HG02571 (cell line): ENCODE measurements around the gene ASIC4.

Experiments used
- ATAC-seq: cut with Tn5 transposase; IDR thresholded peaks from one replicate; pipeline ENCODE4 v1.9.1; 2021; ENCODE audit warnings: mild to moderate bottlenecking, moderate library complexity; ENCODE audit not compliant: unreplicated experiment

The ASIC4 gene, protein sequence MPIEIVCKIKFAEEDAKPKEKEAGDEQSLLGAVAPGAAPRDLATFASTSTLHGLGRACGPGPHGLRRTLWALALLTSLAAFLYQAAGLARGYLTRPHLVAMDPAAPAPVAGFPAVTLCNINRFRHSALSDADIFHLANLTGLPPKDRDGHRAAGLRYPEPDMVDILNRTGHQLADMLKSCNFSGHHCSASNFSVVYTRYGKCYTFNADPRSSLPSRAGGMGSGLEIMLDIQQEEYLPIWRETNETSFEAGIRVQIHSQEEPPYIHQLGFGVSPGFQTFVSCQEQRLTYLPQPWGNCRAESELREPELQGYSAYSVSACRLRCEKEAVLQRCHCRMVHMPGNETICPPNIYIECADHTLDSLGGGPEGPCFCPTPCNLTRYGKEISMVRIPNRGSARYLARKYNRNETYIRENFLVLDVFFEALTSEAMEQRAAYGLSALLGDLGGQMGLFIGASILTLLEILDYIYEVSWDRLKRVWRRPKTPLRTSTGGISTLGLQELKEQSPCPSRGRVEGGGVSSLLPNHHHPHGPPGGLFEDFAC

DNA sequence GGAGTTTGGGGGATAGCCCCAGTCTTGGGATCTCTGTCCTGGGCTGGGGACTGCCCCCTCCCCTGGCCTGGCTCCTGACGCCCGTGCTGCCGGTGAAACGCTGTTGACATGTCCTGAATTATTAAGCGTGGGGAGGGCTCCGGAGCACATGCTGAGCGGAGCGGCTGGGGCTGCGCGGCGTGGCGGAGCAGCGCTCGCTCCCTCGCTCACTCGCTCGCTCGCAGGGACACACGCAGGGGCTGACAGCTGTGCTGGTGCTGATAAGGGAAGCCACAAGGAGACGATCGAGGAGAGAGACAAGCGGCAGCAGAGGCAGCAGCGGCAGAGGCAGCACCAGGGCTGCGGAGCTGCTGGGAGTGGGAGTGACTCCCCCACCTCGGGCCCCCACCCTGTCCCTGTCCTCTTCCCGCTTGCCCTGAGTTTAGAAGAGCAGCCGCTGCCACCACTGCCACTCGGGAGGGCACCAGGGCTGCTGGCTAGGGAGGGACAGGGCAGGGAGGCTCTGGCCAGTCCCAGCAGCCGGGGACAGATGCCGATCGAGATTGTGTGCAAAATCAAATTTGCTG, at the start of gene ASIC4:
ASIC4 (plus strand) TSS at position 287 of the 566 bp plus-strand sequence; CDS start at position 530, 243 bp downstream.
- ATAC-seq = no peak

DNA sequence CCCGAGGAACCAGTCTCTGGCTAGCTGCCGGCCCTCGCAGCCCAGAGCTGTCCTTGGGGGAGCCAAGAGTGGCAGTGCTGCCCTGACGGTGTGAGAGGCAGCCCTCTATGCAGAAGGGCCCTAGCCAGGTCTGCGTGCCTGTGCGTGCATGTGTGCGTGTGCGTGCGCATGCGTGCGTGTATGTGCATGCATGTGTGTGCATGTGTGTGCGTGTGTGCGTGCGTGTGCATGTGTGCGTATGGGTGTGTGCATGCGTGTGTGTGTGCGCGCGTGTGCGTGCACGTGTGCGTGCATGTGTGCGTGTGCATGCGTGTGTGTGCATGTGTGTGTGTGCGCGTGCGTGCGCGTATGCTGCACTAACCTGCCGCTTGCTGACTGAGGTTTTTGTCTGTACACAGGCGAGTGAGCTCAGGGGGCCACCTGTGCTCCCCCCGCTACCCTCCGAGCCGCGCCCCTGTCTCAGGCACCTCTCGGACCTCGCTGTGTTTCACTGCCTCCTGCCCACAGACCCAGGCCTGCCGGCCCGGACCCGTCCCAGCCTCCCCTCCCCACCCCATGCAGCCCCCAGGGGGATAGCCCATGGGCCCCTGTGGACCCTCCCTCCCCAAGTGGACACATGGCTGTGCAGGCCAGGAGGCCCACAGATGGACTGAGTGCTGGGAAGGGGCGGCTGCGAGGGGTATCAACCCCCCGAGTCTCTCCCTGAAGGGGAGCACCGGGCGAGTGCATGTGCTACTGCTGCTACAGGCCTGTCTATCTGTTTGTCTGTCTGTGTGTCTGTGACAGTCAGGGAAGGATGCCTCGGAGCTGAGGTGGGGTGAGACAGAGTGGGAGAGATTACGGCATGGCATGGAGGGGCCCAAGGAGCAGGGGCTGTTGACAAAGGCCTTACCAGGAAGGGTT, 48.4 kb upstream of the ASIC4 start:
- no peak for ATAC-seq

DNA sequence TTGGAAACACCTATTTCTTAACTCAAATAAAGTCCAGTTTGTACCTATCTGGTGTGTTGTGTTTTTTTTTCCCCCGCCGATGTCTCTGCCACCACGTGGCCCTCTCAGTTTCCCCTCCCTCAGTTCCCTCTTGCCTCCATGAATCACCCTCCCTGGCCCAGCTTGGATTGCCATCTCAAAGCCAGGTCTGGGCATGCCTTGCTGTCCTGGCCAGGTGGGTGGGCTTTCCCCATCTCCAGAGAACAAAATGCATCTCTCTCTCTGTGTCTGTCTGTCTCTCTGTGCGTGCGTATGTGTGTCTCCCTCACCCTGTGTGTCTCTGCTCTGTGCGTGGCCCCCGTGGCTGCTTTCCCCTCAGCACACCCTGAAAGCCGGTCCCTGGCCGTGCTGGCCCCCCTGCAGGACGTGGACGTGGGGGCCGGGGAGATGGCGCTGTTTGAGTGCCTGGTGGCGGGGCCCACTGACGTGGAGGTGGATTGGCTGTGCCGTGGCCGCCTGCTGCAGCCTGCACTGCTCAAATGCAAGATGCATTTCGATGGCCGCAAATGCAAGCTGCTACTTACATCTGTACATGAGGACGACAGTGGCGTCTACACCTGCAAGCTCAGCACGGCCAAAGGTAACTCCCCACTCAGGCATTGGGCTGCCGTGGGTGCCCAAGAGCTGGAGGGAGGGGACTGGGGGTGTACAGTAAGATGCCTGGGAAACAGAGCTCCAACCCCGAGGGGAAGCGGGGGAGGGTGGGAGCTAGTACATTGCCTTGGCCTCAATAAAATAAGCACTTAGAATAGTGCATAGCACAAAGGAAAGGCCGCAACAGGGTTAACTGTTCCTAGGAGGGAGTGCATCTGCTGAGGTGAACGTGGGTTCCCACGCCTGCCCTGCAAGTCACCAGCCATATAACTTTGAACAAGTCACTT, 47.2 kb upstream of the ASIC4 start:
- ATAC-seq = no peak

DNA sequence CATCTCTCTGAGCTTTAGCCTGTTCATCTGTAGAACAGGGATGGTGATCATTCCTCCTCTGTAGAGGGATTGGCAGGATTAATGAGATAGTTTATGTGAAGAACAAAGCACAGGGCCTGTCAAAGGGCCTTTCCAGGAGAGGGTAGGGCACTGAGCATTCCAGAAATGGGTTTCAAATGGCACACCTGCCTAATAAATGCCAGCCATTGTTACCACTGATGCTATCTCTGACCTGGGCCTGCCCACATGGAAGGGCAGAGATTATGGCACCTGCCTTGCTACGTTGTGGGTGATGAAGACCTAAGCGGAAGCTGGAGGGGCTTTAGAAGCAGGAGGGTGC, 46.6 kb upstream of the ASIC4 start:
- no peak for ATAC-seq

DNA sequence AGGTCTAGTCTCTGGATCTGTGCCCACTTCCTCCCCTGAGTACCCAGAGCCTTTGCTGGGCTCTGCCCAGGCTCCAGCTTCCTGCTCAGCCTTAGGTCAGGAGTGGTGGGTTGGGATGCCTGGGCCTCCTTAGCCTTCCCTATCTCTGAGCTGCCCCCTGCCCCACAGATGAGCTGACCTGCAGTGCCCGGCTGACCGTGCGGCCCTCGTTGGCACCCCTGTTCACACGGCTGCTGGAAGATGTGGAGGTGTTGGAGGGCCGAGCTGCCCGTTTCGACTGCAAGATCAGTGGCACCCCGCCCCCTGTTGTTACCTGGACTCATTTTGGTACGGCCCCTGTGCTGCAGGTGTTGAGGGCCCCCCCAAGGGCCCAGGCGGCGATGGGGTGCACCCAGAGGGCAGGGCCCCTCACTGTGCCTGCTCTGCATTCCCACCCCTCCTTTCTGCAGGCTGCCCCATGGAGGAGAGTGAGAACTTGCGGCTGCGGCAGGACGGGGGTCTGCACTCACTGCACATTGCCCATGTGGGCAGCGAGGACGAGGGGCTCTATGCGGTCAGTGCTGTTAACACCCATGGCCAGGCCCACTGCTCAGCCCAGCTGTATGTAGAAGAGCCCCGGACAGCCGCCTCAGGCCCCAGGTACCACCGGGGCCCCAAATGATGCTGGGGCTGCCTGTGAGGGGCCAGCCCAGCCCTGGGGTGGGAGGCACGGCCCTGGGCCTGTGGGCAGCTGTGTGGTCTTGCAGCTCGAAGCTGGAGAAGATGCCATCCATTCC, 45.7 kb upstream of the ASIC4 start:
- ATAC-seq = no peak

DNA sequence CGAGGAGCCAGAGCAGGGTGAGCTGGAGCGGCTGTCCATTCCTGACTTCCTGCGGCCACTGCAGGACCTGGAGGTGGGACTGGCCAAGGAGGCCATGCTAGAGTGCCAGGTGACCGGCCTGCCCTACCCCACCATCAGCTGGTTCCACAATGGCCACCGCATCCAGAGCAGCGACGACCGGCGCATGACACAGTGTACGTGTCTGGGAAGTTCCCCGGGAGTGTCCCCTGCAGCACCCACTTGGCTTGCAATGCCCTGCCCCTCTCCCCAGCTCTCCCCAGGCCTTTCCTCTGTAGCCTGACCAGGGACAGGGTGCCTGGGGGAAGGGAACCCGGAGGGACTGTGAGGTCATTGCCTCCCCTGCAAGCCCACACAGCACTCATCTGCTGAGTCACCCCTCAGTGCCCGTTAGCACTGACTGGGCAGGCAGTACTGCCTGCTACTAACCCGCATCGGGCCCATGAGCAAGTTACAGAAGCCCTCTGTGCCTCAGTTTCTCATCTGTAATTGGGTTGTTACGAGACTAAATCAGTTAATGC, 45.0 kb upstream of the ASIC4 start:
- ATAC-seq = no peak

DNA sequence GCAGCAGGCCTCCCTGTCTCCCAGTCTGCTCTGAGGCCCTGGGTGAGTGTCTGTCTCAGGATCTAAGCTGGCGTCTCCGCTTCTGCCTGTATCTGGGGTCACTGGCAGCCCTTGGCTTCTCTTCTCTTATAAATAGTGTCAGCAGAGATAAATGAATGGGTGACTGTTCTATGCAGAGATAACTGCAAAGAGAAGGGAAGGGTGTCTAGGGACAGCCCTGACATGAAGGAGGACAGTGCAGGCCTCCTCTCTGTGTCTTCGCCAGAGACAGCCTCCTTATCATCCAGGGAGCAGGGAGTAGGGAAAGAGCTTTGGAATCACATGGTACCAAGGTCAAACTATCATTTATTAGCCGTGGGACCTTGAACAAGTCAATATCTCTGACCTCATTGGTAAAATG, 43.9 kb upstream of the ASIC4 start:
- ATAC-seq = no peak

DNA sequence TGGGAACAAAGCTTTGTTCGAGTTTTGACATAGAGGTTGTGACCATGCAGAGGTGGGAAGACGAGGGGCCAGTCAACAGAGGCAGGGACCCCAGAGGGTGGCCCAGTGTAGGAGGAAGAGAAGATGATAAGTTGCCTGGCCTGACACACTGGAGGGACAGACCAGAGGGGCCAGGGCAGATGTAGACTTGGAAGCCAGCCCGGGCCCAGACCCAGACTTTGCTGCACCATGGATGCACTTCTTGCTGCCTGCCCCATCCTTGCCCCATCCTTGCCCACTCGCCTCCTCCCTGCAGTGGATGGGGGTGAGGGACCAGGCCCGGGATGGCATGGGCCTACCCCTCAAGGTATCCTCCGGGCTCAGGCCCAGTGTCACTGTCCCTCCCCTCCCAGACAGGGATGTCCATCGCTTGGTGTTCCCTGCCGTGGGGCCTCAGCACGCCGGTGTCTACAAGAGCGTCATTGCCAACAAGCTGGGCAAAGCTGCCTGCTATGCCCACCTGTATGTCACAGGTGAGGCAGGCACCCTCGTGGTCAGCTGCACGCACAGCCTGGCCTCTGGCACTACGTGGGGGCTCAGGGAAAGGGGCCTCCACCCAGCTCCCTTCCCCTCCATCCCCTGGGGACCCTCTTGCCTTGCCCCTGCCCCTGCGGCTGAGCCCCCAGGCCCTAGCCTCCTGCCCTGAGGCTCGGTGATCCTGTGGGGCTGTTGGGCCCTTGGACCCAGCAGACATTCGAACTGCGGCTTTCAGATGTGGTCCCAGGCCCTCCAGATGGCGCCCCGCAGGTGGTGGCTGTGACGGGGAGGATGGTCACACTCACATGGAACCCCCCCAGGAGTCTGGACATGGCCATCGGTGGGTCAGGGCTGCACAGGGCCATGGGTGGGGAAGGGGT, 42.6 kb upstream of the ASIC4 start:
- ATAC-seq = no peak

DNA sequence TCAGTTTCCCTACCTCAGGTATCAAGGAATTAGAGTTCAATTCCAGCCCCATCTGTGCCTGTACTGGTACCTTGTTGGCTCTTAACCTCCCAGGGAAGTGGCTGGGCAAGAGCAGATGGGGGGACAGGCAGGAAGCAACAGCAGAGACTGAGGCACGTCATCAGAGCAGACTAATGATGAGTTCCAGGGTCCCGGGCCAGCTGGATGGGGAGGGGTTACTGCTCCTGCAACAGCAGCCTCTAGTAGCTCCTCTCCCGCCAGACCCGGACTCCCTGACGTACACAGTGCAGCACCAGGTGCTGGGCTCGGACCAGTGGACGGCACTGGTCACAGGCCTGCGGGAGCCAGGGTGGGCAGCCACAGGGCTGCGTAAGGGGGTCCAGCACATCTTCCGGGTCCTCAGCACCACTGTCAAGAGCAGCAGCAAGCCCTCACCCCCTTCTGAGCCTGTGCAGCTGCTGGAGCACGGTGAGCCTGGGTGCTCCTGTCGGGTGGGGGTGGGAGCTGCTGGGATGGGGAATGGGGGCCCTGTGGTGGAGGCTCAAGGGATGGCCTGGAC, 41.6 kb upstream of the ASIC4 start:
- no peak for ATAC-seq

DNA sequence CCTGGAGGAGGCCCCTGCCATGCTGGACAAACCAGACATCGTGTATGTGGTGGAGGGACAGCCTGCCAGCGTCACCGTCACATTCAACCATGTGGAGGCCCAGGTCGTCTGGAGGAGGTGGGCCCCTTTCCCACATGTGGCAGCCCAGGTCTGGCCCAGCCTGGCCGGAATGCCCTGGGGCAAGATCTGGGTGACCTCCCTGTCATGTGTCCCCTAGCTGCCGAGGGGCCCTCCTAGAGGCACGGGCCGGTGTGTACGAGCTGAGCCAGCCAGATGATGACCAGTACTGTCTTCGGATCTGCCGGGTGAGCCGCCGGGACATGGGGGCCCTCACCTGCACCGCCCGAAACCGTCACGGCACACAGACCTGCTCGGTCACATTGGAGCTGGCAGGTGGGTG, 40.8 kb upstream of the ASIC4 start:
- no peak for ATAC-seq

DNA sequence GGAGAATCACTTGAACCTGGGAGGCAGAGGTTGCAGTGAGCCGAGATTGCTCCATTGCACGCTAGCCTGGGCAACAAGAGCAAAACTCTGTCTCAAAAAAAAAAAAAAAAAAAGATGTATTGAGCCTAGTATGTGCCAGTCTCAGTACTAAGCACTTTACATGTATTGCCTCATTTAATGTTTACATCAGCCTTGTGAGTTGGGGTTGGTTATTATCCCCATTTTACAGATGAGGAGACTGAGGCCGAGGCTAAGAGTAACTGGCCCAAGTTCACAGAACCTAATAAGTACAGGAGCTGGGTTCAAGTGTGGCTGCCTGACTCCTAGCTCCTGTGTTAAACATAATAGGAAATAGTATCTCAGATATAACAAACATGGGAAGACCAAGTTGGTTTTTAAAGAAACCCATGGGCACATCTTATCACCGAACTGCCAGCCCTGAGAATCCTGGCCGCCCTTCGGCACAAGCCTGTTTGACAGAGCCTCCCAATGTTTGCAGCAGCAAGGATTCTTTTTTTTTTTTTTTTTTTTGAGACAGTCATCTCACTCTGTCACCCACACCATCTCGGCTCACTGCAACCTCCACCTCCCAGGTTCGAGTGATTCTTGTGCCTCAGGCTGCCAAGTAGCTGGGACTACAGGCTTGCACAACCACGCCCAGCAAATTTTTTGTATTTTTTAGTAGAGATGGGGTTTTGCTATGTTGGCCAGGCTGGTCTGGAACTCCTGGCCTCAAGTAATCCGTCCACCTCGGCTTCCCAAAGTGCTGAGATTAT, 39.8 kb upstream of the ASIC4 start:
- ATAC-seq = no peak

DNA sequence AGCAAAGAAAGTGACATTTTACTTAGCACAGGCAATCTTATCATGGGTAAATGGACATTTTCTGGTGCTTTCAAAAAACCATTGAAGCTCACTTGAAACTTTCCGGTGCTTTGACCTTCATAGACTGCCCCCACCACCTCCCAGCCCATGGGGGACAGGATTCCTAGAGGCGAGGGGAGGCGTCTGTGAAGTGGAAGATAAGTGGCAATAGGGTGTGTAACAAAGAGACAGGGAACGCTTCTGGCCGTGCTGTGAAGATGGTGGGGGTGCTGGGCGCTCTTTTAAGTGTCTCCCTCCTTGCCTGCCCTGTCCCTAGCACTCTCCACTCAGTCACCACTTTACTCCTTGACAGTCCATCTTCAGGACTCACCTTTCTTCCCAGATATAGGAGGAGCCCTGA, 39.0 kb upstream of the ASIC4 start:
- no peak for ATAC-seq

DNA sequence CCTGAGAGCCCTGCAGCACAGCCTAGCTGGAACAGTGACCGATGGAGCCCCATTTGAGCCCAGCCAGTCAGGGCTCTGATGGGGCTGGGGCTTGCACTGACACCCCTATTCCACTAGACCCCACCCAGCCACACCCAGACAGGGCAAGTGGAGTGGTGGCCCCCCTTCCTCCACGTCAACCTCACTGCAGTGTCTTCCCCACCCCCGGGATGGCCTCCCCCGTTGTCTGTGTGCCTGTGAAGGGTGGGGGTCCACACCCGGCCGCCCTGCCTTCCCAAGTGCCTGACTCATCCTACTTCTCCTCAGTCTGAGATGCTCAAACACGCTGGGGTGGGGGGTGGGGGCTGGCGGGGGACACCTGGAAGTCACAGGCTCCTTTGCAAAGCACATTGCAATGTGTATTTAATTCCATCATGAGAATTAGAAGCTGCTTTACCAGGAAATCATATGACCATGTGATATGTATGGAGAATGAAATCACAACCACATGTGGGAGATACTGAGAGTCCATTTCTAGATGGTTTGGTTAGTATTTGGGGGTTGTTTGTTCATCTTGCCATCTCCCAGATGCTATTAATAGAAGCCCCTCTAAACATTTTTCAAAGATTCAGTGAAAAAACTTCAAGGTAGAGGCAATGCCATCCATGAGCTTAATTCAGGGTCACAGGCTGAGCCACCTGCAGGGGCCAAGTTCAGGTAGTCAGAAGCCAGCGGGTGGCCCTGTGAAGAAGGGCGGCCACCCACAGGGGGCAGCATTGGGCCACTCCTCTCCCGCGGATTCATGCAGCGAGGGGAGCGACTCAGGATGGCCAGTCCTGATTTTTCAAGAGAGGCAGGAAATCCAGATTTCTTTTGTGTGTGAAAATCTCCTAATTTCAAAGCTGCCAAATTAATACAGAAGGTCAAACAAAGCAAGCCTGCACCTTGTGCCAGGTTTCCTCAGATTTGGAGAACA, 38.3 kb upstream of the ASIC4 start:
- ATAC-seq = no peak

DNA sequence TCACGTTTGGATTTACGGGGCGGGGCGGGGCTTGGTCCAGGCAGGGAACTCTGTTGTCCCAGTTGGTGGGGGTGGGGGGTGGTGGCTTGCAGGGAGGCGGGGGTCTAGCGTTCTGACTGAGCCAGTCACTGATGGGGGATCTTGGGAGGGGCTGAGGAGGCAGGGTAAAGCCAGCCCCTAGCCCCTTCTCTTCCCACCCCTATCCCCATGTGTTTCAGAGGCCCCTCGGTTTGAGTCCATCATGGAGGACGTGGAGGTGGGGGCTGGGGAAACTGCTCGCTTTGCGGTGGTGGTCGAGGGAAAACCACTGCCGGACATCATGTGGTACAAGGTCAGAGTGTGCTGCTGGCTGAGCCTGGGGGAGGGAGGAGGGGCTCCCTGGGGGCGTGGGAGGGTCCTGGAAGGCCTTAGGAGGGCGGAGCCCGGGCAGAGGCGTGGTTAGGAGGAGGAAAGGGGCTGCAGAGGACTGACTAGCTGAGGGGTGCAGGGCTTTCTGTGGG, 37.6 kb upstream of the ASIC4 start:
- ATAC-seq = no peak

DNA sequence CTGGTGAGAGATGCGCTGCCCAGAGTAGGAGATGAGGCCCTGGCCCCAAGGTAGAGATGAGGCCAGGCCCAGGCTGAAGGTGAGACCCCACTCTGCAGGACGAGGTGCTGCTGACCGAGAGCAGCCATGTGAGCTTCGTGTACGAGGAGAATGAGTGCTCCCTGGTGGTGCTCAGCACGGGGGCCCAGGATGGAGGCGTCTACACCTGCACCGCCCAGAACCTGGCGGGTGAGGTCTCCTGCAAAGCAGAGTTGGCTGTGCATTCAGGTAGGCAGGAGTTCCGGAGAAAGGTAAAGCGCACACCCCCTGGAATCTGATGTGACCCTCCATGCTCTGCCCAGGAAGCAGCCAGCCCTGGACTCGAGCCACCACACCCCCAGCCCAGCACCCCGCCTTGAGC, 37.1 kb upstream of the ASIC4 start:
- ATAC-seq = no peak

DNA sequence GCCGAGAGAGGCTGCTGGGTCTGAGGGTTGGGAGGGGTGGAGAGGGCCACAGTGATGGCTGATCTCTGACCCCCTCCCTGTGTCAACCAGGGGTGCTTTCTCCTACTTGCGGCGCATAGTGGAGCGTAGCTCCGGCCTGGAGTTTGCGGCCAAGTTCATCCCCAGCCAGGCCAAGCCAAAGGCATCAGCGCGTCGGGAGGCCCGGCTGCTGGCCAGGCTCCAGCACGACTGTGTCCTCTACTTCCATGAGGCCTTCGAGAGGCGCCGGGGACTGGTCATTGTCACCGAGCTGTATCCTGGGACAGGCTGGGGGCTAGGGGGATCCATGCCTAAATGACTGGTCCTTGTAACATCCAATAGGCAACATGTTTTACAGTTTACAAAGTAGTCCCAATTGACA, 36.5 kb upstream of the ASIC4 start:
- ATAC-seq = no peak
